Activated CD4-positive, alpha-beta T cell treated with anti-CD3 and anti-CD28 coated beads for 48 hours (primary cell): ENCODE data around the gene C10orf71.

ENCODE experiments used
- DNase-seq: peaks from one replicate; pipeline ENCODE4 v3.0.0-alpha.2; 2020

C10orf71 gene

DNA sequence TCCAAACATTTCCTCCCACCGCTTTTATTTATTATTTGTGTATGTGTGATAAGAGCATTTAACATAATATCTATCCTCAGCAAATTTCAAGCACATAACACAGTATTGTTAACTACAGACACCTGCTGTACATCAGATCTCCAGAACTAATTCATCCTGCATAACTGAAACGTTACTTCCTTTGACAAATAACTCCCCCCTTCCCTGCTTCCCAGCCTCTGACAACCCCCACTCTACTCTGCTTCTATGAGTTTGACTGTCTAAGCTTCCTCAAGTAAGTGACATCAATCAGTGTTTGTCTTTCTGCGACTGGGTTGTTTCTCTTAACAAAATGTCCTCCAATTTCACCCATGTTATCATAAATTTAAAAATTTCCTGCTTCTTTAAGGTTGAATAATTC, 22.1 kb downstream of the C10orf71 start:
- DNase-seq = no peak

DNA sequence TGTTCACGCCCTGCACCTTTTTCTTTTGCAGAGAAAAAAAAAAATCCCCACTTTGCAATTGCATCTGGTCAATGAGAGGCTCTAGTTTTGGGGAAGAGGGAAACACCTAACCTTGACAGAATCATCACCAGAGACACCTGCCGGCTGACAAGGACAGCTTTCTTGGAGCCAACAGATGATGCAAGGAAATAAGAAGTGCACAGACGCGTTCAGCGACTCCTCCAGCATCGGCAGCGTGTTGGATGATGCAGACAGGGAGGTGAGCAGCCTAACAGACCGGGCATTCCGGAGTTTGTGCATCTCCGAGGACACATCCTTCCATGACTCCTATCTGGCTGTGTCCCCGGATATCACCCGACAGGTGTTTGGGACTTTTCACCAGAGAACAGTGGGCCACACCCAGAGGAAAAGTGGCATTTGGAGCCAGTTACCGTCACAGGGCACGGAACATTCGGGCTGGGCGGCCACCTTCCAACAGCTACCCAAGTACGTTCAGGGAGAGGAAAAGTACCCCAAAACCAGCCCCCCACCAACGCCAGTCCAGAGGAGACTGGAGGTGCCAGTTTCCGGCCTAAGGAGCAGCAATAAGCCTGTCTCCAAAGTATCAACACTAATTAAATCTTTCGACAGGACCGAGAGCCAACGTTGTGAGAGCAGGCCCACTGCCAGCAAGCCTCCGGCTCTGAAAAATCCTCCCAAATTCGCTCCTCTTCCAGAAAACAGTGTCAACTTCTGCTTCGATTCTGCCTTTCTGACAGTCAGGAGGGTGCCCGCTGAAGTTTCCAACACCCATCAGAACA, 23.6 kb downstream of the C10orf71 start:
- no peak for DNase-seq

DNA sequence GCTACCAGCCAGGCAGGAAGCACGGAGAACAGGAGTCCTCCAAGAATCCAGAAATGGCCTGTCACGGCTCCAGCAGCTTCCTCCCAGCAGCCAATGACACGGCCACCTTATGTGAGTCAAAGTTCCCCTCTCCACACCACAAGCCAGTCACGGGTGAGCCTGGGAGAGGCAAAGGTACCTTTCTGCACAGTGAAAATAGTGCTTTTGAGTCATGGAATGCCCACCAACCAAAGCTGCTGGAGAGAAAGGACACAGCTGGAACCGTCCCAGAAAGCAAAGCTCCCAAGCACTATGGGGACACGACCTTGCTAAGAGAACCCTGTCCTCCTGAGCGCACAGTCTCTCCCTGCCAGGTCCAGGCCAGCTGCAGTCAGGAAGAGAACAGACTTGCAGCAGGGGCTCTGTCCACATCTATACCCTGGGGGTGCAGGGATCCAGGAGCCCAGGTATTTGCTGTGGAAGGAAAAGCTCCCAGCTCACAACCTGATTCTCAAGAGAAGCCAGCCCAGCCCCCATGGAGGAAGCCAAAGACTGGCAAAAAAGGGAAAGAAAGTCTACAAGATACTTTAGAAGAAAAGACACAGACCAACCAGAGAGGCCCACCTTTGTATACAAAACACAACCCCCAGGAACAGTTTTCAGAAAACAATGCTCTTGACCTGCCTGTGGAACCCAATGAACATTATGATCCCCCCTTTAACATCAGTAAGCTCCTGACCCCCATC, 24.4 kb downstream of the C10orf71 start:
- DNase-seq = no peak

DNA sequence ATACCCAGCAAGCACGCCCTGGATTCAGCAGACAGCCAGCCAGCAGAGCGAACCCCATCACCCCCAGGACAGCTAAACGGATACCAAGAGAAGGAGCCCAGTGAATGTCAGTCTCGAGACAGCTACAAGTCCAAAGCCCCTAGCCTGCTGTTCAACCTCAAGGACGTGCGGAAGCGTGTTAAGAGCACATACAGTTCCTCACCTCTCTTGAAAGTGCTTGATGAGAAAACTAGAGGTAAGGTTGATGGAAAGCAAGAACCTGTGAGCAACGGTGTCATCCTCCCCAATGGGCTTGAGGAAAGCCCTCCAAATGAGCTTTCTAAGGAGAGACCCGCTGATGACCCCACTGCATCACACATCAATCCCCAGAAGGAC, 24.9 kb downstream of the C10orf71 start:
- no peak for DNase-seq

DNA sequence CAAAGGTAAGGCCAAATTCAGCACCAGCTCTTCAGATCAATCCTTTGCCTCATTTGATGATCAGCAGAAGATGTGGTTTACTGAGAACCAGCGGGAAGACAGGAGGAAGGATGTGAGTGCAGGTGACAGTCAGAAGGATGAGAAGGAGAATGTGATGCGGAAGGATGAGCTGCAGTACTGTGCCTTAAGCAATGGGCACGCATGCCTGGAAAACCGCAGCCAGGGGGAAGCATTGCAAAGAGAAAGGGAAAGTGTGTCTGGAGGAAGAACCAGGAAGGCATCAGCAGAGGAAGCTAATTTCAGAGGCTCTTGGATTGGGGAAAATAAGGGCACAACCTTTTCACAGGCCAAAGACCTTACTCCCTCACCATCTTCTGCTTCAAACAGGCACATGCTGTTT, 25.7 kb downstream of the C10orf71 start:
- DNase-seq = no peak

DNA sequence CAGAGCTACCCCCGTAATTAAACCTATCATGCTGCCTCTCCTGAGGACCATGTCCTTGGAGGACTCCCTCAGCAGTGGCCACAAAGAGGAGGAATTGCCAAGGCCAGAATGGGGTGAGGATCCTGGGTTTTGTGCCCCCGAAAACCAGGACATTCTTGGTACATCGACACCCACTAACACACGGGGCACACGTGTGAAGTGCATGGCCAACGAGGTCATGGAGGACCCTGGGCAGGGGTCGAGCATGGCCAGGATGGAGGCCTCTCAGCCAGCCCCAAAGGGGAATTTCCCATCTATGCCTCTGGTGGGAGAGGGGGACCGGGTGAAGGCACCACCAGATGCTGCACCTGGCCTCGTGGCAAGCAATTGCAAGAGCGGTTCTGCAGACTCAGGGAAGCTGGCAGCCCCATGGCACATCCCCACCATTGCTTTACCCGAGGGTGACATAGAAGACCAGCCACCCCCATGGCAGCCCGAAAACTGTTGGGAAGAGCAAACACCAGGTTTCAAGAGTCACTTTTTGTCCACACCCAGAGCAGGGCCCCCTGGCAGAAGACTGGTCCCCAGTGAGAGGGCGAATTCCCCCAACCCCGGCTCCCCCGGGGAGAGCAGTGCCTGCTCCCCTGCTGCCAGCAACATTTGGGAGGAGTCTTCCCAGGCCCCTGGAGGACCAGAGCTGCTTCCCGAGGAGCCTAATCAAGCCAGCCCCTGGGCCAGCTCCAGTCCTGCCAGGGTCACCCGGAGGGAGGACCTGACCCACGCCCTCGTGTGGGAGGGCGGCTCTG, 26.4 kb downstream of the C10orf71 start:
- no peak for DNase-seq

DNA sequence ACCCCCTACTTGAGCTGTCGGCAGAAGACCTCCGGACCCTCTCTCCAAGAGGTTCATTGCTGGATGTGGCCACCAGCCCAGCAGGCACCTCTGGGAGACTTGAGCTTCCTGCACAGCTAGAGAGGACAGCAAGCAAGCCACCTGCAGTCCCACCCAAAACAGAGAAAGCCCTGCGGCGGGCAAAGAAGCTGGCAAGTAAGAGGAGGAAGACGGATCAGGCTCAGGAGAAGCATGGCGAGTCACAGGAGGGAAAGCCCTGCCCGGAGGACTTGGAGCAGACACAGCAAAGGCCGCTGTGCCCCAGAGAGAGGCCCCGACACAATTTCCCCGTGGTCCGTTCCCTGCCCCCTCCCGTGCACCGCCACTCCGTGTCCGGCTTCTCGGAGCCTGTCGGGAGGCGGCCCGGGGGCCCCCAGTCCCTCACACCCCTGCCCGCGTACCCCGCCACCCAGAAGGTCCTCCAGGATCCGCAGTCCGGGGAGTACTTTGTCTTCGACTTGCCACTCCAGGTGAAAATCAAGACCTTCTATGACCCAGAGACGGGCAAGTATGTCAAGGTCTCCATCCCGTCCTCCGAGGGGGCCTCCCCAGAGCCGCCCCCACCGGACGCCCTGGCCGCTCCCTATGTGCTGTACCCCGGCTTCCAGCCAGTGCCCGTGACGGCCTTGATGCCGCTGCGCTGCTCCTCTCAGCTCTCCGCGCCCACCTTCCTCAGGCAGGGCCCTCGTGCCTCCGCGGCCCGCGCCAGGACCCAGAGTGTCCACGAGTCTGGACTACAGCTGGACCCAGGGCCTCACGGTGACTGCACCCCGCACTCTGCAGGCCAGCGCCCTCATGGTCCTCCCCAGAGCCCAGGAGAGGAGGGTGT, 27.2 kb downstream of the C10orf71 start:
- DNase-seq = no peak

DNA sequence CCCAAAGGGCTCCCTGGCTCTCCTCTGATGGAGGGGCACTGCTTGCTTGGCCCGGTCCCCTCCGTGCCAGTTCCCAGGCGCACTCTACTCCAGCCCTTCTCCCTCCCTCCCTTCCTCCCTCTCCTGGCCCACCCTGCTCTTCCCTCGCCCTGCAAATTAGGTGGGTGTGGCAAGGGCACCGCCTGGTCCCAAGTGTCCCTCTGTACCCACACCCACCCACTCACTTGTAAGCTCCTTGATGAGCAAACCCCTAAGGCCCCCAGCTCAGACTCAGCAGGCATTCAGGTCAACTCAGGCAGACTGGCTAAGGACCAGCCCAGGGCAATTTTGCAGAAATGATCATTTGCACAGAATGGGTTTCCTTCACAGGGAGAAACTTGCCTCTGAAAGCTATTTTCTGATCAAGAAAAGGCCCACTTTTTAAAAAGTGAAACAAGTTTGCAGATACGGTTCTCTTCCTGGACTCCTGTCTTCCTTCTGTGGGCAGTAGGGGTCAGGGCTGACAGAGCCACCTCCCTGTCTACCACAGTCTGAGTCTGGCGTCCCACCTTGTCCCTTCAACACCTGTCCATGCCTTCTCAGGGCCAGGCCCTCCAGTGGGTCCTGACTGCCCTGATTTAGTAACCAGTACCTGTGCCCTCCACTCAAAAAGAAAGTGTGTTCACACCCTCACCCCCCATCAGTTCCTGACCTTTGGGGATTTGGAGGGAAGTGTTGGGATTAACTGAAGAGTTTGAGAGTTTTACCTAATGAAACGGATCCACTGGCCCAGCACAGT, 28.3 kb downstream of the C10orf71 start:
- DNase-seq = no peak

DNA sequence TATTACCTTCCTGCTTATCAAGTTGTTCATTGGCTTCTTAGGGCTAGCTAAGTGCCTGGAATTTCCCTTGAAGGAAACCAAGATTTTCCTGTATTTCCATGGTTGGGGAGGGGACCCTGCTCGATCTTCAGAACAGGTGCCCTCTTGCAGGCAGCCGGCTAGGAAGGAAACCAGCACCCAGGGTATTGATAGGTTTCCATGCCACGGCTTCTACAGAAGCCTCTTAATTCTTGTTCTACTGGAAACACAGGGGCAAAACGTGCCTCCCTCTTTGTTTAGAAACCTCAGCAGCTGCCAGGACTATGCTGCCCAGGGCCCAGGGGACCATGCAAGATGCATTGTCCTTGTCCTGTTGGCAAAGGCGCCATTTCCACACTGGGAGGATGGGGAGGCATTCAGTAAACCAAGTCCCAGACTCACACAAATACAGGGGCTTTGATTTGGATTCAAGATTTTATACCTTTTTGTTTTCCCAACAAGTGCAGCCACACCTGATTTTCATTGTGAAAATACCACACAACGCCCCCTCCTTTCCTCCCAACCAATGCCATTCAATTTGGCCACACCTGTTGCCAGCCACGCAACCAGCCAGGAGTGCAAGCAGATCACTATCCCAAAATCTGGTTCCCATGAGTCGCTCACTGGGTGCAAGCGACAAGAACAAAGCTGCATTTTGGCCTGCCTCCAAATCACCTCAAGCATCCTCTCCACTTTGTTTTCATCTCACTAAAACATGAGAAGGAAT, 29.6 kb downstream of the C10orf71 start:
- DNase-seq = no peak

DNA sequence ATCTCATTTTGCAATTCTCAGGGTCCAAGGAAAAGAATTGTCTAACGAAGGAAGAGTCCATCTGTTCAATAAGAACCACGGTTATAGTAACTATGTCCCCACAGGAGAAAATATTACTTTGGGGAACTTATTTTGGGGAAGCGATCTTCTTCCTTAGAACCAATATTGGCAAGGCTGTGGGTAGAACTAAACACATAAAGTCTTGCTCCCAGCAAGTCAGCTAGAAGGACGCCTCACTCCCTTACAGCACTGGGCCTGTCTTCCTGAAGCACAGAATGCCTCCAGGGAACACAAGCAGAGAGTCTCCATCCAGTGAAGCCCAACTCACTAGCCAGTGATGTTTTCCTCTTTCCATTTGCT, 30.2 kb downstream of the C10orf71 start:
- no peak for DNase-seq

DNA sequence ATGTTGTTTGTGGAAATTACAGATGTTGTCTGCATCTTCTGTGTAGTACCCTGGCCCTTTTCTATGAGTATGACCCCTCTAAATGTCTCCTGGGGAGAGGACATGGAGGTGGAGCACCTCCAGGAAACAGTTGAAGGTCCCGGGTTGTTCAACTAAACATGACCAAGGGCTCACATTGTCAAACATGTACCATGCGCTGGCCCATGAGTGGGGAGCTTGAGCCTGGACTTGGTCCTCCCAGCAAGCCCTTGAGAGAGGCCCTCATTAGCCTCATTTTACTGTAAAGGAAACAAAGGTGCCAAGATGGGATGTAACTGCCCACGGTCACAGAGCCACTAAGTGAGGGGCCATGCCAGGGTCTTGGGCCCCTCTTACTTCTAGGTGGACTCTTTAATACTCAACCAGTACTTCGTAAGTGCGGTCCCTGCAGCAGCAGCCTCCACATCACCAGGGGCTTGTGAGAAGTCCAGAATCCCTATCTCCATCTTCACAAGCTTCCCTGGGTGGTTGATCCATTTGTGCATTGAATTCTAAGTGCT, 31.2 kb downstream of the C10orf71 start:
- DNase-seq = no peak

DNA sequence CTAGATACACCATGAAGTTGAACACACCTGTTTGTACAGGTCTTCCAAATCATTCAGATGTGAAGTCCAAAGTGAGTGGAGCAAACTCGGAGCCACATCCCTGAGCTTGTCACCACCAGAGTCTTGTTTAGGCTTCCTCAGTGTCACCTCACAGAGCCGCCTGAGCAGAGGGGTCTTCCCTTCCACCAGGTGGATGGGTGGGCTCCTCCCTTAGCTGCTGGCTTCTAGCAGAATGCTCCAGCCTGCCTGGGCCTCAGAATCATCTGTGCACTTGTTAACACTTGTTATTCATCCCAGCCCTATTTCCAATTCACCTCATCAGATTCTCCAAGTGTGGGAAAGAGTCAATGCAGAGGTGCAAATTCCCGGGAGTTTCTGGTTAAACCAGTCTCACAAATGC, 32.5 kb downstream of the C10orf71 start:
- no peak for DNase-seq

DNA sequence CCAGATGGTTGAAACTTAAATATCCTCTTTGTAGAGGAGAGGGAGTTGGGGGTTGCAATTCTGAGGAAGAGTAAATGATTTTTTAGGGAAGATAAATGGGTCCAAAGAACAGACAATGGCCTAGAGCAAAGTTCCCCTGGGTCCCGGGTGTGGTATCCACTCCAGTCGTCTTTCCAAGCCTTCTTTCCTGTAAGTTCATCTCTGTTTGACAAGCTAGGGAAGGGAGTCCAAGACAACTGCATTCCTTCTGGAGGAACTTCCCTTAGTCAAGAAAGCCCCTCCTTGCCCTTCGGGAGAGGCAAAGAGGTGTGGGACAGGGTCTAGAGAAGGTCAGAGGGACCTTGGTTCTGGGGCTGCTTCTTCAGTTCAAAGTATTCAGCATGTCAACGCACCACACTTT, 33.4 kb downstream of the C10orf71 start:
- no peak for DNase-seq

DNA sequence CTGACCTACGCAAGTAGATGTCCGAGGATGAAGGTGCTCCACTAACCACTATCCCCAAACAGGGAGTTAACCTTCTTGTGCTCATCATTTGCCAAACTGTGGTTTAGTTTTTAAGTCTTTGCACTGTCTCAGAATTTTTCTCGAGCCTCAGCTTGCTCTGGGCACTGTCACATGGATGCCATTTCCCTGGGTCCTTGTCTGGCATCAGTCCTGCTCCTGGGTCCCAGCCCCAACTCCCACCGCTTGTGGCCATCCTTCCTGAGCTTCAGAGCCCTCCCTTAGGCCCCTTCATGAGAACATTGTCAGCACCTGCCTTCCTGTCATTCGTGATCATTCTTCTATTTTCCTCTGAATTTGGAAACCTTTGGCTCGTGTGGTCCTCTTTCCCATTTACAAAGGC, 33.8 kb downstream of the C10orf71 start:
- DNase-seq = no peak

DNA sequence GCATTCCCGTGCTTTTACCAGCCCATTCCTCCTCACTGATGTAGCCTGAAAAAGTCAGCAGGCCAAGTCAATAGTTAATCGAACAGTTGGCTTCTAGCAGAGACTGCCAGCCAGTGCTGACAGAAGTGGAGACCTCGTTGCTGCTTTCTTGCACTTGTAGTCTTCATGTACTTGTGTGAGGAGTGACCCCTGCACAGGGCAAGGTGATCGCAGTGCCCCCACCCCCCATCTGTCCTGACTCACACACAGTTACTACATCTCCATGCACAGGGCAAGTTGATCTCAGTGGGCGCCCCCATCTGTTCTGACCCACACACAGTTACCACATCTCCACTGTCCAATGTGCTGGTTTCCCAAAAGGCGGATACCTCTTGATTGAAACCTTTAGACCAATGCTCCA, 34.2 kb downstream of the C10orf71 start:
- DNase-seq = no peak

DNA sequence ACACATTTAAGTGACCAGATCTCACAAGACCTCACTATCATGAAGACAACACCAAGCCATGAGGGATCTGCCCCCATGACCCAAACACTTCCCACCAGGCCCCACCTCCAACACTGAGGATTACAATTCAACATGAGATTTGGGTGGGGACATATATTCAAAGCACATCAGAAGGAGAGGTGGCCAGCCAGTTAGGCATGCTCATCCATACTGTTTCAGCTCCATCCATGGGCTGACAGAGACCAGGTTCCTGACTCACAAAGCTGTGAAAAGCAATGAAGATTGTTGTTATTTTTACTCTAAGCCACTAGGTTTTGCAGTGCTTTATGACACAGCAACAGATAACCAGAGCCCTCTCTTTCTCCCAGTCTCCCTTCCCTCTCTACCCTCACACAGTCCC, 36.0 kb downstream of the C10orf71 start:
- DNase-seq = no peak

DNA sequence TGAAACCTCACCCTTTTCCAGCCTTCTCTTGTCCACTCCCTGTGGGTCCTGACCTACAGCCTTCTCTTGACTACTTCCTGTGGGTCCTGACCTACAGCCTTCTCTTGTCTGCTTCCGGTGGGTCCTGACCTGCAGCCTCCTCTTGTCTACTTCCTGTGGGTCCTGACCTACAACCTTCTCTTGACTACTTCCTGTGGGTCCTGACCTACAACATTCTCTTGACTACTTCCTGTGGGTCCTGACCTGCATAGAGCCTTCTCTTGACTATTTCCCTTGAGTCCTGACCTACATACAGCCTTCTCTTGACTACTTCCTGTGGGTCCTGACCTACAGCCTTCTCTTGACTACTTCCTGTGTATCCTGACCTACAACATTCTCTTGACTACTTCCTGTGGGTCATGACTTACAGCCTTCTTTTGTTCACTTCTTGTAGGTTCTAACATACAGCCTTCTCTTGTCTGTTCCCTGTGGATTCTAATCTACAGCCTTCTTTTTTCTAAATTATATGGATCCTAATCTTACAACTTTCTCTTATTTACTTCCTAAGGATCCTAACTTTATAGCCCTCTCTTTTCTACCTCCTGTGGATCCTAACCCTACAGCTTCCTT, 36.5 kb downstream of the C10orf71 start:
- no peak for DNase-seq

DNA sequence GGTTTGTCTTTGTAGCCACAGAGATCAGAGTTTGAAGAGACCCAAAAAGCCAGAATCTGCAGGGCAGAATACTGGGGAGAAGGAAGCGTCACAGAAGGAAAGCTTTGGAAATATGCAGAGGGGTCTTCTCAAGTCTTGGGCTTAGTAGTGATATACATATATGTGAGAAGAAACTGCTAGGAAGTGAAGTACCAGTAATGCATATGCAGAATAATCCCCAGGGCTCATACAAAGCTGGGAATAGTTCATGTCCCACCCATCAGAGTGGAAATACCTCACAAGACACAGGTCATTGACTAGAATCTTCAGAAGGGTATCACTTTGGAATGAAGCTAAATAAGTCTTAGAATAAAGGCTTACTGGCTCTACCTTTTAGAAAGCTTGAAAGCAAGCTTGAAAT, 39.6 kb downstream of the C10orf71 start:
- DNase-seq = no peak

DNA sequence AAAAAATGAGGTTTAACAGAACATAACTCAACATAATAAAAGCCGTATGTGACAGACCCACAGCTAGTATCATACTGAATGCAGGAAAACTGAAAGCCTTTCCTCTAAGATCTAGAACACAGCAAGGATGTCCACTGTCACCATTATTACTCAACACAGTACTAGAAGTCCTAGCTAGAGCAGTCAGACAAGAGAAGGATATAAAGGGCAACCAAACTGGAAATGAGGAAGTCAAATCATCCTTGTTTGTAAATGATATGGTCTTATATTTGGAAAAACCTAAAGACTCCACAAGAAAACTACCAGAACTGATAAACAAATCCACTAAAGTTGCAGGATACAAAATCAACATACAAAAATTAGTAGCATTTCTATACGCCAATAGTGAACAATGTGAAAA, 45.9 kb downstream of the C10orf71 start:
- no peak for DNase-seq

DNA sequence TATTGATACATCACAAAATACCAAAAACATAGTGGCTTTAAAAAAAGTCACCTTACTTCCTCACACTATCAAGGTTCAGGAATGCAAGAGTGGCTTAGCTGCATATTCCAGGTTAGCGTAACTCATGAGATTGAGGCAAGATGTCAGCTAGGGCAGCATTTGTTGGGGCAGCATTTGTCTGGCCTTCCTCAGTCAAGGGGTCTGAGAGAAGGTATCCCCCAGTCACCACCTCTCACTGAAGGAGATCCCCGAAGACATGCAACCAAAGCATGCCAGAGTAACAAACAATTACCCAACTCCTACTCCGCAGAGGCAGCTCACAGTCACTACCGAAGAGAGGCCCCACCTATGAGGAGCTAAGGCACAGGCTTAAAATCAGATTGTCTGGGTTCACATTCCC, 48.4 kb downstream of the C10orf71 start:
- DNase-seq = no peak

DNA sequence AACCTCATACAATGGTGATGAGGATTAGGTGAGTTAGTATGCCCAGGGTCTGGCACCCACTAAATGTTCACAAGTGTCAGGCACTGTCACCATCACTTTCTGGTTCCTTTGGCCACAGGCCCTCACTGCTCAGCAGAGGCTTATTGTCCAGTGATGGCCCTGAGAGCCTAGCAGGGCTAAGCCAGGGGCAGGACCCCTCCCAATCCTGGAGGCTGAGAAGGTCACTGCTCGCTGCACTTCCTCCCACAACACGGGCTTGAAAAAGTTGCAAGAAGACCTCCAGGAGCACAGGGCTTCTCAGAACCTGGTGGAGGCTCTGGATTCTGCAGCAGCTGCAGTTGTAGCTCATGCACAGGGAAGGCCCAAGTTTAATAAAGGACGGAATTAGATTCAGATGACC, 48.9 kb downstream of the C10orf71 start:
- no peak for DNase-seq
